ENCODE measurements around the gene ZNF598. TPM values are rescaled to one million over a fixed set of nuclear protein-coding genes. Genes with fewer than 3 reads are reported as not detected.

ZNF598 gene
- 9.5 and 13.5 TPM in 2 replicates for total RNA-seq (2016; rRNA removed; fragmentation: Illumina TruSeq; extraction: Trizol)
- total RNA-seq (2016; cell fraction: cytosol; rRNA removed; fragmentation: Illumina TruSeq; extraction: Trizol; ENCODE audit: low read depth) = 7.8 and 8.6 TPM in 2 replicates
- total RNA-seq (2016; cell fraction: insoluble cytoplasmic fraction; rRNA removed; fragmentation: Illumina TruSeq; extraction: Trizol) = 6.1 and 14.0 TPM in 2 replicates
- total RNA-seq (2016; cell fraction: membrane; rRNA removed; fragmentation: Illumina TruSeq; extraction: Trizol) = 8.0 and 9.4 TPM in 2 replicates
- total RNA-seq (2016; cell fraction: nucleus; rRNA removed; fragmentation: Illumina TruSeq; extraction: Trizol) = 15.2 and 16.0 TPM in 2 replicates
- 14.2 and 17.6 TPM in 2 replicates for polyA plus RNA-seq (2011; rRNA removed)
- 10.9 and 19.8 TPM in 2 replicates for polyA plus RNA-seq (2011; cell fraction: cytosol; rRNA removed)
- polyA plus RNA-seq (2011; cell fraction: nucleus; rRNA removed) = 80.6 and 103 TPM in 2 replicates
- 6.9 and 11.3 TPM in 2 replicates for polyA plus RNA-seq (2012)
- 4.2 and 5.0 TPM in 2 replicates for polyA plus RNA-seq (2016; cell fraction: cytosol; fragmentation: Illumina TruSeq; extraction: Trizol; ENCODE audit: low read depth)
- 14.5 and 15.5 TPM in 2 replicates for polyA plus RNA-seq (2016; cell fraction: insoluble cytoplasmic fraction; fragmentation: Illumina TruSeq; extraction: Trizol; ENCODE audit: low read depth)
- polyA plus RNA-seq (2016; cell fraction: membrane; fragmentation: Illumina TruSeq; extraction: Trizol; ENCODE audit: low read depth) = 8.5 and 11.6 TPM in 2 replicates
- 58.7 and 59.3 TPM in 2 replicates for polyA plus RNA-seq (2016; cell fraction: nucleus; fragmentation: Illumina TruSeq; extraction: Trizol; ENCODE audit: insufficient read depth, low read depth)
- 25.2 and 28.9 TPM in 2 replicates for polyA minus RNA-seq (2011; rRNA and poly(A)+ RNA removed; ENCODE audit: low replicate concordance)
- polyA minus RNA-seq (2011; cell fraction: cytosol; rRNA and poly(A)+ RNA removed) = 12.5 and 18.7 TPM in 2 replicates
- 12.6 and 18.4 TPM in 2 replicates for polyA minus RNA-seq (2011; cell fraction: nucleus; rRNA and poly(A)+ RNA removed)
- percentile 60 among the genes with signal in this experiment for Bru-seq, nascent RNA
- BruChase-seq, experiment 1, labeled RNA remaining after a 6-hour chase = percentile 83 among the genes with signal in this experiment
- BruChase-seq, experiment 2, labeled RNA remaining after a 2-hour chase = percentile 75 among the genes with signal in this experiment
- long read RNA-seq, experiment 1, partial matches to known transcripts = 0 of 2 reads
- long read RNA-seq, experiment 1, other reads (novel, unspliced or antisense) = 1 of 2 reads
- long read RNA-seq, experiment 2, transcript ZNF598-204 (12 exons, 3,371 nt) = major isoform, 17 of 131 reads
- long read RNA-seq, experiment 2, partial matches to known transcripts = 64 of 131 reads
- long read RNA-seq, experiment 2, other reads (novel, unspliced or antisense) = 47 of 131 reads

DNA sequence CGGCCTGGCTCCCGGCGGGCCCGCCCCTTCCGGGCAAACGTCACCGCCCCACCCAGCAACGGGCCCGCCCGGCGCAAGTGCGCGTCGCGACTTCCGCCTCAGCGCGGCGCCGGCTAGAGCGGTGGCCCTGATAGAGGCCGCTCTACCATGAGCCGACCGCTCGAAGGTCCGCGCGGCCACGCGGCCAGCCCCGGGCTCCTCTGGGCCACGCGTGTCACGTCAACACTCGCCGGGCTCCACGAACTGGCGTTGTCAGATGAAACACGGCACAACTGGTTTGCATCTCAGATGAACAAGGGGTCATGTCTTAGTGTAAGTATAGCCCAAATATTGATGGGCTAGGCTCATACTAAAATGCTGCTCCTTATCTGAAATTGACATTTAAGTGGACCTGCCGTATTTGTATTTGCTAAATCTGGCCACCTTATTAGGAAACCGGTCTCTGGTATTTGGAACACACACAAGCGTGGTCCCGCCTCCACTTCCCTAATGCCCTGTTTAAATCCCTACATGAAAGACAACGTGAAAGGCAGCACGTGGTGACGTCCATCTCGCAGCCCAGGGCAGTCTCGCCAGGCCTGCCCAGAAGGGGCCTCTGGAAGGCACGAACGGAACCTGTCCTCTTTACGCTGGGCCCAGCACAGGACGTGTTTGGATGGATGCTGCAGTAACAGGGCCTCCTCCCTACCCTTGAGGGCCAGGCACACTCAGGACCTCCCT is at the start of gene ZNF598:
ZNF598 (minus strand) TSS at position 31 of the 720 bp plus-strand sequence.
- Histone ChIP-seq H3K9ac (ENCODE audit: insufficient read depth, low read depth, low read length) (peak within 1 kb of the TSS; percentile 93), H3K9me3 (ENCODE audit: low read length) (no peaks in the 10 kb centered on the region), H3K4me2 (ENCODE audit: low read depth, low read length) (peak within 1 kb of the TSS; percentile 99), H4K20me1 (ENCODE audit: insufficient read depth, low read length) (peaks cover 13% of the 10 kb centered on the region; the same call in 1 of the 2 replicates), H3K27ac (ENCODE audit: extremely low read length, insufficient read depth, low read length) (peak within 1 kb of the TSS; percentile 79), H3K4me3 (replicated peaks in 1 of 3; ENCODE audit: insufficient read depth in 1 of 3, low read depth in 2 of 3, low read length in 3 of 3) (peak within 1 kb of the TSS; percentile 76 to 82 (median 81)), H3K27me3 (ENCODE audit: control insufficient read depth in 1 of 2, insufficient read depth in 2 of 2, low read length in 2 of 2) (no peaks in the 10 kb centered on the region), H3K36me3 (replicated peaks in 1 of 2; ENCODE audit: control insufficient read depth in 1 of 2, insufficient read depth in 2 of 2, low read length in 2 of 2) (no peaks in the 10 kb centered on the region; a peak in 1 of 5 replicates), H3K4me1 (ENCODE audit: insufficient read depth, low read length) (peaks cover 68% of the 10 kb centered on the region), H2AFZ (ENCODE audit: low read length) (no peak within 1 kb of the TSS), H3K79me2 (ENCODE audit: insufficient read depth, low read length) (peaks cover 48% of the 10 kb centered on the region)
- POLR2A ChIA-PET = no interaction called here
- in situ Hi-C loops (cut with HindIII; ENCODE audit: extremely low pct_ligation_motif_present, low pct_unique_long_range_greater_than_20kb) (no loop called here), intact Hi-C loops (cut with micrococcal nuclease; ENCODE audit: unreplicated experiment) (no loop called here)
- peak; percentile 89 for ATAC-seq
- peak; percentile 73 for DNase-seq (ENCODE audit: low spot score)
- TSS peak; percentile 98 for BruUV-seq (replicated peaks)
- CTCF ChIA-PET (ENCODE audit: low intra/inter-chr PET ratio, low total read pairs) = no interaction called here
- peak; percentile 62 for FAIRE-seq
- under 1% methylated on average over 12 of the region's 52 CpGs for WGBS (ENCODE audit: low lambda C conversion rate)
- TF ChIP-seq ZNF644 (CRISPR knock-in tag; IDR thresholded peaks at IDR 0.05; ENCODE audit: low read depth) = no peak
- 0 out of 2 replicates have a peak, but pooled peaks have one; percentile 3 for TF ChIP-seq ZNF83 (CRISPR knock-in tag; IDR thresholded peaks at IDR 0.05; ENCODE audit: borderline replicate concordance)
- no peak for TF ChIP-seq NONO (IDR thresholded peaks at IDR 0.05)
- TF ChIP-seq NONO (CRISPR knock-in tag; conservative IDR thresholded peaks at IDR 0.05) = peak; percentile 82
- TF ChIP-seq, protein P1, sequence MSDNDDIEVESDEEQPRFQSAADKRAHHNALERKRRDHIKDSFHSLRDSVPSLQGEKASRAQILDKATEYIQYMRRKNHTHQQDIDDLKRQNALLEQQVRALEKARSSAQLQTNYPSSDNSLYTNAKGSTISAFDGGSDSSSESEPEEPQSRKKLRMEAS (IDR thresholded peaks at IDR 0.05) = peak; percentile 92
- 0 out of 2 replicates have a peak, but pooled peaks have one; percentile 34 for TF ChIP-seq SIN3B (IDR thresholded peaks at IDR 0.05; ENCODE audit: low read length)
- TF ChIP-seq, protein P2, sequence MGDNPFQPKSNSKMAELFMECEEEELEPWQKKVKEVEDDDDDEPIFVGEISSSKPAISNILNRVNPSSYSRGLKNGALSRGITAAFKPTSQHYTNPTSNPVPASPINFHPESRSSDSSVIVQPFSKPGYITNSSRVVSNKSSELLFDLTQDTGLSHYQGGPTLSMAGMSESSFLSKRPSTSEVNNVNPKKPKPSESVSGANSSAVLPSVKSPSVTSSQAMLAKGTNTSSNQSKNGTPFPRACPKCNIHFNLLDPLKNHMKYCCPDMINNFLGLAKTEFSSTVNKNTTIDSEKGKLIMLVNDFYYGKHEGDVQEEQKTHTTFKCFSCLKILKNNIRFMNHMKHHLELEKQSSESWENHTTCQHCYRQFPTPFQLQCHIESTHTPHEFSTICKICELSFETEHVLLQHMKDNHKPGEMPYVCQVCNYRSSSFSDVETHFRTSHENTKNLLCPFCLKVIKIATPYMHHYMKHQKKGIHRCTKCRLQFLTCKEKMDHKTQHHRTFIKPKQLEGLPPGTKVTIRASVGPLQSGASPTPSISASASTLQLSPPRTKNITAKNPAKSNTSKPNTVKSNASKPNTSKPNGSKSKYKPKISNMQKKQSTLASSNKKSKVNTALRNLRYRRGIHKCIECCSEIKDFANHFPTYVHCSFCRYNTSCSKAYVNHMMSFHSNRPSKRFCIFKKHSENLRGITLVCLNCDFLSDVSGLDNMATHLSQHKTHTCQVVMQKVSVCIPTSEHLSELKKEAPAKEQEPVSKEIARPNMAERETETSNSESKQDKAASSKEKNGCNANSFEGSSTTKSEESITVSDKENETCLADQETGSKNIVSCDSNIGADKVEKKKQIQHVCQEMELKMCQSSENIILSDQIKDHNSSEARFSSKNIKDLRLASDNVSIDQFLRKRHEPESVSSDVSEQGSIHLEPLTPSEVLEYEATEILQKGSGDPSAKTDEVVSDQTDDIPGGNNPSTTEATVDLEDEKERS (CRISPR knock-in tag; IDR thresholded peaks at IDR 0.05) = peak; percentile 74
- TF ChIP-seq, protein P3, sequence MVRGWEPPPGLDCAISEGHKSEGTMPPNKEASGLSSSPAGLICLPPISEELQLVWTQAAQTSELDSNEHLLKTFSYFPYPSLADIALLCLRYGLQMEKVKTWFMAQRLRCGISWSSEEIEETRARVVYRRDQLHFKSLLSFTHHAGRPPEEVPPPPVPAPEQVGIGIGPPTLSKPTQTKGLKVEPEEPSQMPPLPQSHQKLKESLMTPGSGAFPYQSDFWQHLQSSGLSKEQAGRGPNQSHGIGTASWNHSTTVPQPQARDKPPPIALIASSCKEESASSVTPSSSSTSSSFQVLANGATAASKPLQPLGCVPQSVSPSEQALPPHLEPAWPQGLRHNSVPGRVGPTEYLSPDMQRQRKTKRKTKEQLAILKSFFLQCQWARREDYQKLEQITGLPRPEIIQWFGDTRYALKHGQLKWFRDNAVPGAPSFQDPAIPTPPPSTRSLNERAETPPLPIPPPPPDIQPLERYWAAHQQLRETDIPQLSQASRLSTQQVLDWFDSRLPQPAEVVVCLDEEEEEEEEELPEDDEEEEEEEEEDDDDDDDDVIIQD (CRISPR knock-in tag; IDR thresholded peaks at IDR 0.05; ENCODE audit: low read depth) = no peak
- TF ChIP-seq, protein P4, sequence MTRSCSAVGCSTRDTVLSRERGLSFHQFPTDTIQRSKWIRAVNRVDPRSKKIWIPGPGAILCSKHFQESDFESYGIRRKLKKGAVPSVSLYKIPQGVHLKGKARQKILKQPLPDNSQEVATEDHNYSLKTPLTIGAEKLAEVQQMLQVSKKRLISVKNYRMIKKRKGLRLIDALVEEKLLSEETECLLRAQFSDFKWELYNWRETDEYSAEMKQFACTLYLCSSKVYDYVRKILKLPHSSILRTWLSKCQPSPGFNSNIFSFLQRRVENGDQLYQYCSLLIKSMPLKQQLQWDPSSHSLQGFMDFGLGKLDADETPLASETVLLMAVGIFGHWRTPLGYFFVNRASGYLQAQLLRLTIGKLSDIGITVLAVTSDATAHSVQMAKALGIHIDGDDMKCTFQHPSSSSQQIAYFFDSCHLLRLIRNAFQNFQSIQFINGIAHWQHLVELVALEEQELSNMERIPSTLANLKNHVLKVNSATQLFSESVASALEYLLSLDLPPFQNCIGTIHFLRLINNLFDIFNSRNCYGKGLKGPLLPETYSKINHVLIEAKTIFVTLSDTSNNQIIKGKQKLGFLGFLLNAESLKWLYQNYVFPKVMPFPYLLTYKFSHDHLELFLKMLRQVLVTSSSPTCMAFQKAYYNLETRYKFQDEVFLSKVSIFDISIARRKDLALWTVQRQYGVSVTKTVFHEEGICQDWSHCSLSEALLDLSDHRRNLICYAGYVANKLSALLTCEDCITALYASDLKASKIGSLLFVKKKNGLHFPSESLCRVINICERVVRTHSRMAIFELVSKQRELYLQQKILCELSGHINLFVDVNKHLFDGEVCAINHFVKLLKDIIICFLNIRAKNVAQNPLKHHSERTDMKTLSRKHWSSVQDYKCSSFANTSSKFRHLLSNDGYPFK (CRISPR knock-in tag; IDR thresholded peaks at IDR 0.05; ENCODE audit: borderline replicate concordance) = peak; percentile 52; the same call in 1 of the 2 replicates
- TF ChIP-seq ESRRA (CRISPR knock-in tag; IDR thresholded peaks at IDR 0.05; ENCODE audit: low read depth) = no peak; the same call in none of the 2 replicates

Measured in HepG2 (cell line).